ENCODE results near the gene IL17RE. TPM values are rescaled to one million over a fixed set of nuclear protein-coding genes. Genes with fewer than 3 reads are reported as not detected.
A peak's percentile ranks its signal among the peaks of the same experiment; 100 is the strongest.
"Not testable (repeated sequence)": the region's sequence is repeated elsewhere in the genome, so short reads cannot be mapped to it uniquely, and the experiment has no call there.

Gene IL17RE
- total RNA-seq, 1 donor from 2014 or later: 21.7 TPM

GRCh38 chr3:9866639-9867038, 36.0 kb upstream of the IL17RE start:
- Histone ChIP-seq H3K9me3 (no peaks in the 10 kb centered on the region), H3K27me3 (no peaks in the 10 kb centered on the region), H3K36me3 (no peaks in the 10 kb centered on the region), H3K27ac (peak overlapping the region; percentile 60 to 73), H3K4me3 (no peak overlapping the region), H3K4me1 (peaks cover 0 to 24% of the 10 kb centered on the region in 2 donors)
- intact Hi-C loops (cut with DNase I): loop anchor here (2.0 kb wide), 1 partner anchor 24 kb away; the partner anchor contains the start of gene JAGN1
- no peak for TF ChIP-seq CTCF (IDR thresholded peaks at IDR 0.05)
- DNase-seq (ENCODE audit: low spot score in 2 of 2): peak in 1 of 2 donors; percentile 82

GRCh38 chr3:9867106-9867505, 35.5 kb upstream of the IL17RE start:
- no peak for DNase-seq (ENCODE audit: low spot score in 2 of 2)
- intact Hi-C loops (cut with DNase I): loop anchor here (2.0 kb wide), 1 partner anchor 24 kb away; the partner anchor contains the start of gene JAGN1

GRCh38 chr3:9869955-9870354, 32.7 kb upstream of the IL17RE start:
- intact Hi-C loops (cut with DNase I): no loop called here
- H3K27me3 ChIP-seq: no peaks in the 10 kb centered on the region
- TF ChIP-seq CTCF (IDR thresholded peaks at IDR 0.05): no peak
- H3K36me3 ChIP-seq: no peaks in the 10 kb centered on the region
- no peaks in the 10 kb centered on the region for H3K9me3 ChIP-seq
- H3K4me1 ChIP-seq: peaks cover 0 to 13% of the 10 kb centered on the region in 2 donors
- DNase-seq (ENCODE audit: low spot score in 2 of 2): no peak
- H3K4me3 ChIP-seq: no peak overlapping the region
- no peak overlapping the region for H3K27ac ChIP-seq

More at GRCh38 chr3:9867106-9867505, 35.5 kb upstream of the IL17RE start:
- TF ChIP-seq CTCF (IDR thresholded peaks at IDR 0.05): no peak
- Histone ChIP-seq H3K4me1 (peaks cover 0 to 24% of the 10 kb centered on the region in 2 donors), H3K4me3 (no peak overlapping the region), H3K36me3 (no peaks in the 10 kb centered on the region), H3K9me3 (no peaks in the 10 kb centered on the region), H3K27ac (peak overlapping the region; percentile 60 to 73), H3K27me3 (no peaks in the 10 kb centered on the region)

GRCh38 chr3:9870978-9871377, 31.7 kb upstream of the IL17RE start:
- Histone ChIP-seq H3K4me1 (peaks cover 0 to 4% of the 10 kb centered on the region in 2 donors), H3K27me3 (no peaks in the 10 kb centered on the region), H3K9me3 (no peaks in the 10 kb centered on the region), H3K4me3 (no peak overlapping the region), H3K27ac (no peak overlapping the region), H3K36me3 (no peaks in the 10 kb centered on the region)
- no peak for TF ChIP-seq CTCF (IDR thresholded peaks at IDR 0.05)
- intact Hi-C loops (cut with DNase I): no loop called here
- no peak for DNase-seq (ENCODE audit: low spot score in 2 of 2)

- H3K4me1 ChIP-seq; H3K4me3 ChIP-seq; H3K27me3 ChIP-seq; H3K36me3 ChIP-seq; DNase-seq (ENCODE audit: low spot score in 2 of 2); H3K27ac ChIP-seq; H3K9me3 ChIP-seq; intact Hi-C loops (cut with DNase I): not testable (repeated sequence)
Measured at GRCh38 chr3:9872067-9872466, 30.6 kb upstream of the IL17RE start.

- H3K27me3 ChIP-seq: no peaks in the 10 kb centered on the region
- intact Hi-C loops (cut with DNase I): no loop called here
- no peaks in the 10 kb centered on the region for H3K9me3 ChIP-seq
- no peaks in the 10 kb centered on the region for H3K36me3 ChIP-seq
- H3K4me3 ChIP-seq: no peak overlapping the region
- DNase-seq (ENCODE audit: low spot score in 2 of 2): no peak
- H3K4me1 ChIP-seq: no peaks in the 10 kb centered on the region
- no peak for TF ChIP-seq CTCF (IDR thresholded peaks at IDR 0.05)
- H3K27ac ChIP-seq: no peak overlapping the region
Measured at GRCh38 chr3:9875448-9875847, 27.2 kb upstream of the IL17RE start.

GRCh38 chr3:9876255-9876654, 26.4 kb upstream of the IL17RE start:
- H3K27me3 ChIP-seq; DNase-seq (ENCODE audit: low spot score in 2 of 2); H3K4me3 ChIP-seq; H3K9me3 ChIP-seq; intact Hi-C loops (cut with DNase I); H3K4me1 ChIP-seq; H3K36me3 ChIP-seq; H3K27ac ChIP-seq: not testable (repeated sequence)

Data from ascending aorta (tissue), 2 donors.